GM23338 (cell line): ENCODE data around the gene RIN3. TPM values are rescaled to one million over a fixed set of nuclear protein-coding genes. Genes with fewer than 3 reads are reported as not detected.

Source experiments
- ATAC-seq: fragments of 200-7000 bp; cut with Tn5 transposase; 3 replicates; pipeline ENCODE4 v1.9.1; 2020
- DNase-seq: peaks from one replicate; pipeline ENCODE4 v3.0.0-alpha.2; 2015; ENCODE audit warnings: low spot score
- H2AFZ ChIP-seq: fragments of 200-600 bp; sonication (generic); 2 replicates; pipeline ENCODE4 v1.8.0; 2016; ENCODE audit warnings: antibody characterized with exemption, mild to moderate bottlenecking, moderate library complexity
- H3F3A ChIP-seq: fragments of 200-600 bp; sonication (generic); replicated peaks from 2 replicates; pipeline ENCODE4 v1.8.0; 2017; ENCODE audit warnings: antibody characterized with exemption, mixed run types, low read depth
- H3K27ac ChIP-seq: fragments of 200-600 bp; sonication (generic); 2 replicates; pipeline ENCODE4 v1.6.1; 2016; ENCODE audit warnings: low read depth
- H3K27me3 ChIP-seq: fragments of 200-600 bp; sonication (generic); 2 replicates; pipeline ENCODE4 v1.8.0; 2016; ENCODE audit warnings: mild to moderate bottlenecking, mixed run types, moderate library complexity; ENCODE audit not compliant: insufficient read depth
- H3K36me3 ChIP-seq: fragments of 200-600 bp; sonication (generic); 2 replicates; pipeline ENCODE4 v1.8.0; 2016; ENCODE audit warnings: mild to moderate bottlenecking; ENCODE audit not compliant: insufficient read depth
- H3K4me1 ChIP-seq: fragments of 200-600 bp; sonication (generic); 2 replicates; pipeline ENCODE4 v1.8.0; 2016; ENCODE audit warnings: mild to moderate bottlenecking, moderate library complexity; ENCODE audit not compliant: insufficient read depth
- H3K4me2 ChIP-seq: fragments of 200-600 bp; sonication (generic); 2 replicates; pipeline ENCODE4 v1.7.1; 2017; ENCODE audit warnings: mixed run types
- H3K4me3 ChIP-seq: fragments of 200-600 bp; sonication (generic); 2 replicates; pipeline ENCODE4 v1.6.1; 2016; ENCODE audit warnings: mixed run types
- H3K79me2 ChIP-seq: fragments of 200-600 bp; sonication (generic); replicated peaks from 2 replicates; pipeline ENCODE4 v1.8.0; 2017; ENCODE audit warnings: mild to moderate bottlenecking; ENCODE audit not compliant: insufficient read depth
- H3K9me2 ChIP-seq: fragments of 200-600 bp; sonication (generic); 2 replicates; pipeline ENCODE4 v1.8.0; 2017; ENCODE audit not compliant: insufficient read depth
- H4K20me1 ChIP-seq: fragments of 200-600 bp; sonication (generic); replicated peaks from 2 replicates; pipeline ENCODE4 v1.8.0; 2017; ENCODE audit warnings: mild to moderate bottlenecking; ENCODE audit not compliant: insufficient read depth
- H3K27ac Mint-ChIP-seq: 2 replicates; pipeline ENCODE4 v1.8.0; 2020; ENCODE audit warnings: inconsistent platforms, mild to moderate bottlenecking, moderate library complexity, mixed read lengths
- H3K27me3 Mint-ChIP-seq: 3 replicates; pipeline ENCODE4 v1.8.0; 2022; ENCODE audit warnings: low read depth, mild to moderate bottlenecking, moderate library complexity, mixed read lengths, inconsistent platforms; ENCODE audit not compliant: insufficient read depth, poor library complexity
- H3K36me3 Mint-ChIP-seq: 3 replicates; pipeline ENCODE4 v1.8.0; 2021; ENCODE audit warnings: low read depth, mild to moderate bottlenecking, inconsistent platforms, moderate library complexity, mixed read lengths
- H3K4me1 Mint-ChIP-seq: 3 replicates; pipeline ENCODE4 v1.8.0; 2020; ENCODE audit warnings: mild to moderate bottlenecking, inconsistent platforms, mixed read lengths
- H3K4me3 Mint-ChIP-seq: 3 replicates; pipeline ENCODE4 v1.8.0; 2021; ENCODE audit warnings: moderate library complexity, mild to moderate bottlenecking, inconsistent platforms, mixed read lengths
- H3K9me3 Mint-ChIP-seq: 3 replicates; pipeline ENCODE4 v1.8.0; 2020; ENCODE audit warnings: moderate library complexity, mild to moderate bottlenecking, inconsistent platforms, mixed read lengths
- CREB1 ChIP-seq: fragments of 250-450 bp; sonication (Bioruptor Pico); IDR thresholded peaks from 2 replicates; pipeline ENCODE4 v1.5.0; 2020; ENCODE audit warnings: low read depth, mild to moderate bottlenecking, moderate library complexity
- EZH2 ChIP-seq: fragments of 200-600 bp; sonication (generic); IDR thresholded peaks from one replicate; pipeline ENCODE4 v1.8.0; 2017; ENCODE audit warnings: antibody characterized with exemption, mild to moderate bottlenecking, low read depth; ENCODE audit not compliant: unreplicated experiment
- EZH2phosphoT487 ChIP-seq: fragments of 200-600 bp; sonication (generic); IDR thresholded peaks from one replicate; pipeline ENCODE4 v1.8.1; 2018; ENCODE audit warnings: antibody characterized with exemption; ENCODE audit not compliant: unreplicated experiment
- NANOG ChIP-seq: IDR thresholded peaks from 2 replicates; pipeline ENCODE4 v1.6.1; 2016; ENCODE audit warnings: antibody characterized with exemption, borderline replicate concordance
- POLR2AphosphoS5 ChIP-seq: IDR thresholded peaks from 2 replicates; pipeline ENCODE4 v1.6.1; 2016; ENCODE audit warnings: antibody characterized with exemption, low read depth
- STAT1 ChIP-seq: IDR thresholded peaks from one replicate; pipeline ENCODE4 v1.6.1; 2016; ENCODE audit warnings: antibody characterized with exemption; ENCODE audit not compliant: unreplicated experiment
- ZNF114 ChIP-seq: fragments of 250-450 bp; sonication (Bioruptor Pico); IDR thresholded peaks from 2 replicates; pipeline ENCODE4 v1.5.0; 2020; ENCODE audit warnings: mild to moderate bottlenecking, moderate library complexity
- ZNF331 ChIP-seq: fragments of 250-450 bp; sonication (Bioruptor Pico); IDR thresholded peaks from 2 replicates; pipeline ENCODE4 v1.5.0; 2020; ENCODE audit warnings: low read depth, mild to moderate bottlenecking, moderate library complexity
- polyA plus RNA-seq: library from polyadenylated mRNA; unstranded; fragments of >200 nt; fragmentation: Nextera tagmentation; extraction: Ambion mirVana; gene quantifications from 2 replicates; pipeline ENCODE4 v1.2.1, GENCODE V29; 2016
- total RNA-seq: library from RNA; depleted of rRNA; stranded (reverse); fragments of >200 nt; shearing (Covaris generic); gene quantifications from 2 replicates; pipeline ENCODE4 v1.2.3, GENCODE V29; 2014
- TF ChIP-seq, protein P1 (sequence below), 2 experiments: fragments of 200-600 bp in 1 of 2; sonication (generic) in 1 of 2; conservative IDR thresholded peaks; 2 replicates each; pipeline versions ENCODE4 v1.5.1 to v1.6.1; 2016 to 2017; ENCODE audit warnings: antibody characterized with exemption in 2 of 2, low read depth in 2 of 2, mild to moderate bottlenecking in 2 of 2, moderate library complexity in 1 of 2
- TF ChIP-seq, protein P2 (sequence below): IDR thresholded peaks from one replicate; pipeline ENCODE4 v1.6.1; 2018; ENCODE audit warnings: antibody characterized with exemption; ENCODE audit not compliant: unreplicated experiment
- TF ChIP-seq, protein P3 (sequence below): IDR thresholded peaks from 2 replicates; pipeline ENCODE4 v1.6.1; 2016; ENCODE audit warnings: antibody characterized with exemption

Gene RIN3
- total and polyA plus RNA-seq, 2 experiments from 2014 or later: 0.97 to 1.5 TPM

DNA sequence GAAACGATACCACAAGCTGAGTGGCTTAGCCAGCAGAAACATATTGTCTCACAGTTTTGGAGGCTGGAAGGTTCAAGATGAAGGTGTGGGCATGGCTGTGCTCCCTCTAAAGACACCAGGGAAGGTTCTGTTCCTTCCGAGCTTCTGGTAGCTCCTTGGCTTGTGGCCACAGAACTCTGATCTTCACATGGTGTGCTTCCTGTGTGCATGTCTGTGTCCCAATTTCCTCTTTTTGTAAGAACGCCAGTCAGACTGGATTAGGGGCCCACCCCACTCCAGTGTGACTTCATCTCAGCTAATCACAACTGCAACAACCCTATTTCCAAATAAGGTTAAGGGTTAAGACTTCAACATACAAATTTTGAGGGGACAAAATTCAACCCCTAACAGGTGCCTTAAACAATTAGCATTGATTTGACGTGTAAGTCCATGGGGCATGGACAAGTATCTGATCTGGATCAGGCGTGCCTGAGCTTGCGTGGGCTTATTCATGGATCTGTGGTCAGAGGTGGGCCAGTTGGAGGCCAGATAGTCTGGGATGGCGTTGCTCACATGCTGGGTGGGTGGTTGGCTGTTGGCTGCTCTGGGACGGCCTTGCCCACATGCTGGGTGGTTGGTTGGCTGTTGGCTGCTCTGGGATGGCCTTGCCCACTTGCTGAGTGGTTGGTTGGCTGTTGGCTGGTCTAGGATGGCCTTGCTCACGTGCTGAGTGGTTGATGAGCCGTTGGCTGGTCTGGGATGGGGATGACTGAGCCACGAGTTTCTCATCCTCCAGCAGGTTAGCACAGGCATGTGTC, 146.4 kb downstream of the RIN3 start:
- Histone ChIP-seq H3K79me2 (no peaks in the 10 kb centered on the region), H3K36me3 (no peaks in the 10 kb centered on the region), H3K27ac (no peak overlapping the region), H3K27me3 (no peaks in the 10 kb centered on the region), H3K4me2 (no peak overlapping the region), H3F3A (no peaks in the 10 kb centered on the region), H3K4me1 (no peaks in the 10 kb centered on the region), H3K9me2 (no peaks in the 10 kb centered on the region), H4K20me1 (no peaks in the 10 kb centered on the region), H2AFZ (no peak overlapping the region), H3K4me3 (no peak overlapping the region)
- no peak overlapping the region for H3K4me3 Mint-ChIP-seq
- ATAC-seq (no peak), DNase-seq (no peak)
- H3K4me1 Mint-ChIP-seq: peaks cover 2% of the 10 kb centered on the region; the same call in 2 of the 3 replicates
- H3K9me3 Mint-ChIP-seq: no peaks in the 10 kb centered on the region; the same call in 1 of the 3 replicates
- no peak for TF ChIP-seq EZH2
- no peak for TF ChIP-seq STAT1
- no peak for TF ChIP-seq POLR2AphosphoS5
- TF ChIP-seq, protein P1, sequence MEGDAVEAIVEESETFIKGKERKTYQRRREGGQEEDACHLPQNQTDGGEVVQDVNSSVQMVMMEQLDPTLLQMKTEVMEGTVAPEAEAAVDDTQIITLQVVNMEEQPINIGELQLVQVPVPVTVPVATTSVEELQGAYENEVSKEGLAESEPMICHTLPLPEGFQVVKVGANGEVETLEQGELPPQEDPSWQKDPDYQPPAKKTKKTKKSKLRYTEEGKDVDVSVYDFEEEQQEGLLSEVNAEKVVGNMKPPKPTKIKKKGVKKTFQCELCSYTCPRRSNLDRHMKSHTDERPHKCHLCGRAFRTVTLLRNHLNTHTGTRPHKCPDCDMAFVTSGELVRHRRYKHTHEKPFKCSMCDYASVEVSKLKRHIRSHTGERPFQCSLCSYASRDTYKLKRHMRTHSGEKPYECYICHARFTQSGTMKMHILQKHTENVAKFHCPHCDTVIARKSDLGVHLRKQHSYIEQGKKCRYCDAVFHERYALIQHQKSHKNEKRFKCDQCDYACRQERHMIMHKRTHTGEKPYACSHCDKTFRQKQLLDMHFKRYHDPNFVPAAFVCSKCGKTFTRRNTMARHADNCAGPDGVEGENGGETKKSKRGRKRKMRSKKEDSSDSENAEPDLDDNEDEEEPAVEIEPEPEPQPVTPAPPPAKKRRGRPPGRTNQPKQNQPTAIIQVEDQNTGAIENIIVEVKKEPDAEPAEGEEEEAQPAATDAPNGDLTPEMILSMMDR (conservative IDR thresholded peaks at IDR 0.05; ENCODE audit: low read depth in 2 of 2): no peak
- TF ChIP-seq, protein P2, sequence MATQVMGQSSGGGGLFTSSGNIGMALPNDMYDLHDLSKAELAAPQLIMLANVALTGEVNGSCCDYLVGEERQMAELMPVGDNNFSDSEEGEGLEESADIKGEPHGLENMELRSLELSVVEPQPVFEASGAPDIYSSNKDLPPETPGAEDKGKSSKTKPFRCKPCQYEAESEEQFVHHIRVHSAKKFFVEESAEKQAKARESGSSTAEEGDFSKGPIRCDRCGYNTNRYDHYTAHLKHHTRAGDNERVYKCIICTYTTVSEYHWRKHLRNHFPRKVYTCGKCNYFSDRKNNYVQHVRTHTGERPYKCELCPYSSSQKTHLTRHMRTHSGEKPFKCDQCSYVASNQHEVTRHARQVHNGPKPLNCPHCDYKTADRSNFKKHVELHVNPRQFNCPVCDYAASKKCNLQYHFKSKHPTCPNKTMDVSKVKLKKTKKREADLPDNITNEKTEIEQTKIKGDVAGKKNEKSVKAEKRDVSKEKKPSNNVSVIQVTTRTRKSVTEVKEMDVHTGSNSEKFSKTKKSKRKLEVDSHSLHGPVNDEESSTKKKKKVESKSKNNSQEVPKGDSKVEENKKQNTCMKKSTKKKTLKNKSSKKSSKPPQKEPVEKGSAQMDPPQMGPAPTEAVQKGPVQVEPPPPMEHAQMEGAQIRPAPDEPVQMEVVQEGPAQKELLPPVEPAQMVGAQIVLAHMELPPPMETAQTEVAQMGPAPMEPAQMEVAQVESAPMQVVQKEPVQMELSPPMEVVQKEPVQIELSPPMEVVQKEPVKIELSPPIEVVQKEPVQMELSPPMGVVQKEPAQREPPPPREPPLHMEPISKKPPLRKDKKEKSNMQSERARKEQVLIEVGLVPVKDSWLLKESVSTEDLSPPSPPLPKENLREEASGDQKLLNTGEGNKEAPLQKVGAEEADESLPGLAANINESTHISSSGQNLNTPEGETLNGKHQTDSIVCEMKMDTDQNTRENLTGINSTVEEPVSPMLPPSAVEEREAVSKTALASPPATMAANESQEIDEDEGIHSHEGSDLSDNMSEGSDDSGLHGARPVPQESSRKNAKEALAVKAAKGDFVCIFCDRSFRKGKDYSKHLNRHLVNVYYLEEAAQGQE: no peak
- no peak for TF ChIP-seq ZNF331 (CRISPR knock-in tag)
- no peak for TF ChIP-seq CREB1 (CRISPR knock-in tag)
- TF ChIP-seq NANOG: no peak
- TF ChIP-seq EZH2phosphoT487: no peak
- TF ChIP-seq, protein P3, sequence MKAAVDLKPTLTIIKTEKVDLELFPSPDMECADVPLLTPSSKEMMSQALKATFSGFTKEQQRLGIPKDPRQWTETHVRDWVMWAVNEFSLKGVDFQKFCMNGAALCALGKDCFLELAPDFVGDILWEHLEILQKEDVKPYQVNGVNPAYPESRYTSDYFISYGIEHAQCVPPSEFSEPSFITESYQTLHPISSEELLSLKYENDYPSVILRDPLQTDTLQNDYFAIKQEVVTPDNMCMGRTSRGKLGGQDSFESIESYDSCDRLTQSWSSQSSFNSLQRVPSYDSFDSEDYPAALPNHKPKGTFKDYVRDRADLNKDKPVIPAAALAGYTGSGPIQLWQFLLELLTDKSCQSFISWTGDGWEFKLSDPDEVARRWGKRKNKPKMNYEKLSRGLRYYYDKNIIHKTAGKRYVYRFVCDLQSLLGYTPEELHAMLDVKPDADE: no peak
- no peak for TF ChIP-seq ZNF114 (CRISPR knock-in tag)
- no peaks in the 10 kb centered on the region; the same call in 2 of the 3 replicates for H3K36me3 Mint-ChIP-seq
- H3K27ac Mint-ChIP-seq: no peak overlapping the region
- H3K27me3 Mint-ChIP-seq: peaks cover 11% of the 10 kb centered on the region
